ENCODE data around the gene CFL2. TPM values are rescaled to one million over a fixed set of nuclear protein-coding genes. Genes with fewer than 3 reads are reported as not detected.

The CFL2 gene
- polyA plus RNA-seq, 3 donors, result 2.0 to 3.8 (median 3.5) TPM

DNA sequence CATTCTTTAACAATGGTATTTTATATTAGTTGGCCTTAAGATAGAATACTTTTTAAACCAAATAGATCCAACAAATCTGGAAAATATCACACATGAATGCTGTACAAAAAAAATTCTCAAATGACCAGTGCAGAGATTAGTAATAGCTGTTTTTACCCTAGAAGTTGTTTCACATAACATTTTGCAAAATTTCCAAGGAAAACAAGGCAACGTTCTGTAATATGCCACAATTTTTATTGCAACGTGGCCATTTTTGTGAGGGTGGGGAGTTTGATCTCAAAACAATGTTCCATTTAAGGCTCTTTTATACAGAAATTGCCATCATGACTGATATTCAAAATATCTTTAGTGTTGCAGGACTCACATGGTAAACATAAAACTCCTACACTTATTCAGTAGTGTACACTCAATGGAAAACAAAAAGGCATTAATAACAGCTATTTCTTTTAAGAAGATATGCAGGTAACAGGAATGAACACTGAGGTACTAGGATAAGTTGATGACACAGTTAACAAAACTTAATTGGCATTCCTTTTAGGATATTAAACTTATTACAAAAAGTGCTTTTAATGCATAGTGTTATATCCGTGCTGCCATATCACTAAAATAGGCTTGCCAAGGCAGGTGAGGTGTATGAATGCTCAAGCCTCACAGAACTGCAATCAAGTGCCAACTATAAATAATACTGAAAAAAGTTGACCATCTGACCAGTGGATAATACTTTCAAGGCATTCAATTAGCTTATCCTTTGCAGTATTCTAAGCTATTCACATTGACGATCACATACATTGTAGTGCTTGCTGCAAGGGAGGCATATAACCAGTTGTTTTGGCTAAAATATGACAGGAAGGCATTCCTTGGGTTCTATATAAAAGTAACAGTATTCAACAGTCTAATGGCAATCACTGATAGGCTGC lies 2.3 kb downstream of the CFL2 start:
- no peak for DNase-seq
- H3K27me3 ChIP-seq (ENCODE audit: control insufficient read depth in 2 of 2, insufficient read depth in 2 of 2, low read length in 2 of 2), result peaks cover 2 to 4% of the 10 kb centered on the region in 2 donors
- Mint-ChIP-seq H3K36me3 (no peaks in the 10 kb centered on the region), H3K27ac (no peak overlapping the region), H3K9me3 (no peaks in the 10 kb centered on the region), H3K4me3 (no peak overlapping the region), H3K27me3 (ENCODE audit: low read depth in 3 of 3) (peaks cover 4 to 9% (median 8%) of the 10 kb centered on the region in 3 donors), H3K4me1 (peaks cover 20% of the 10 kb centered on the region)
- WGBS (ENCODE audit: insufficient coverage), result no CpG with 5 or more reads among the region's 4 CpGs
- H3K79me2 ChIP-seq (ENCODE audit: insufficient read depth, low read length), result no peaks in the 10 kb centered on the region
- no peak overlapping the region for H3K9ac ChIP-seq (ENCODE audit: insufficient read depth, low read length, poor library complexity, severe bottlenecking)
- intact Hi-C loops (cut with micrococcal nuclease), result no loop called here
- peaks cover 11 to 18% of the 10 kb centered on the region in 2 donors for H3K4me1 ChIP-seq (ENCODE audit: control insufficient read depth in 1 of 2, insufficient read depth in 2 of 2, low read length in 2 of 2)
- no peak overlapping the region for H3K27ac ChIP-seq (ENCODE audit: low read depth in 1 of 2, low read length in 2 of 2)
- H3K4me3 ChIP-seq (replicated peaks in 1 of 3; ENCODE audit: low read depth in 2 of 3, low read length in 3 of 3), result no peak overlapping the region
- no peaks in the 10 kb centered on the region for H3K9me3 ChIP-seq (replicated peaks in 1 of 2; ENCODE audit: control insufficient read depth in 1 of 2, insufficient read depth in 1 of 2, low read length in 2 of 2)
- TF ChIP-seq, protein P1, sequence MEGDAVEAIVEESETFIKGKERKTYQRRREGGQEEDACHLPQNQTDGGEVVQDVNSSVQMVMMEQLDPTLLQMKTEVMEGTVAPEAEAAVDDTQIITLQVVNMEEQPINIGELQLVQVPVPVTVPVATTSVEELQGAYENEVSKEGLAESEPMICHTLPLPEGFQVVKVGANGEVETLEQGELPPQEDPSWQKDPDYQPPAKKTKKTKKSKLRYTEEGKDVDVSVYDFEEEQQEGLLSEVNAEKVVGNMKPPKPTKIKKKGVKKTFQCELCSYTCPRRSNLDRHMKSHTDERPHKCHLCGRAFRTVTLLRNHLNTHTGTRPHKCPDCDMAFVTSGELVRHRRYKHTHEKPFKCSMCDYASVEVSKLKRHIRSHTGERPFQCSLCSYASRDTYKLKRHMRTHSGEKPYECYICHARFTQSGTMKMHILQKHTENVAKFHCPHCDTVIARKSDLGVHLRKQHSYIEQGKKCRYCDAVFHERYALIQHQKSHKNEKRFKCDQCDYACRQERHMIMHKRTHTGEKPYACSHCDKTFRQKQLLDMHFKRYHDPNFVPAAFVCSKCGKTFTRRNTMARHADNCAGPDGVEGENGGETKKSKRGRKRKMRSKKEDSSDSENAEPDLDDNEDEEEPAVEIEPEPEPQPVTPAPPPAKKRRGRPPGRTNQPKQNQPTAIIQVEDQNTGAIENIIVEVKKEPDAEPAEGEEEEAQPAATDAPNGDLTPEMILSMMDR (IDR thresholded peaks at IDR 0.05), result no peak
- peaks cover 0 to 4% of the 10 kb centered on the region in 2 donors for H3K36me3 ChIP-seq (replicated peaks in 1 of 2; ENCODE audit: control insufficient read depth in 1 of 2, insufficient read depth in 2 of 2, low read length in 2 of 2)
- no peak overlapping the region for H2AFZ ChIP-seq (ENCODE audit: insufficient read depth, low read depth, low read length, poor library complexity, severe bottlenecking)
- H4K20me1 ChIP-seq (ENCODE audit: insufficient read depth, low read length), result no peaks in the 10 kb centered on the region
- H3K4me2 ChIP-seq (replicated peaks; ENCODE audit: extremely low read depth, low read length, poor library complexity, severe bottlenecking), result no peak overlapping the region

DNA sequence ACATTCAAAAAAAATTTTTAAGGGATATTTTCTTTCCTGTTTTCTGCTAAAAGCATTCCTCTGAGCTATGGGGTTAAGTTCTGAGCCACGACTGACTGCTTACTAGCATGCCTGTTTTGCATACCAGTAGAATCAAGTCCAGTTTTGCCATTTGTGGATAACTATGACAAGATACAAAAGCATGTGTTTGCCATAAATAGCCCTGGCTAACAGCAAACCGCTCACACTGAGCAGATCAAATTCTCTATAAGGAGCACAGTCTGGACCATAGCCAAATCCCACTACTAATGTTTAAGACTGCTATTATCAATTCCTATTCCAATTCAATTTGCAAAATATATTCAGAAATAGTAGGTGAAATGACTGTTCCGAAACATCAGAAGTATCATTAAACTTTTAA lies 3.2 kb downstream of the CFL2 start:
- no peak for DNase-seq
- TF ChIP-seq, protein P1 (IDR thresholded peaks at IDR 0.05), result no peak
- Histone ChIP-seq H3K27ac (ENCODE audit: low read depth in 1 of 2, low read length in 2 of 2) (no peak overlapping the region), H3K27me3 (ENCODE audit: control insufficient read depth in 2 of 2, insufficient read depth in 2 of 2, low read length in 2 of 2) (peaks cover 0 to 4% of the 10 kb centered on the region in 2 donors), H3K4me3 (replicated peaks in 1 of 3; ENCODE audit: low read depth in 2 of 3, low read length in 3 of 3) (no peak overlapping the region), H3K4me2 (replicated peaks; ENCODE audit: extremely low read depth, low read length, poor library complexity, severe bottlenecking) (no peak overlapping the region), H3K79me2 (ENCODE audit: insufficient read depth, low read length) (no peaks in the 10 kb centered on the region), H3K36me3 (replicated peaks in 1 of 2; ENCODE audit: control insufficient read depth in 1 of 2, insufficient read depth in 2 of 2, low read length in 2 of 2) (peaks cover 0 to 4% of the 10 kb centered on the region in 2 donors), H4K20me1 (ENCODE audit: insufficient read depth, low read length) (no peaks in the 10 kb centered on the region), H3K4me1 (ENCODE audit: control insufficient read depth in 1 of 2, insufficient read depth in 2 of 2, low read length in 2 of 2) (peaks cover 11 to 18% of the 10 kb centered on the region in 2 donors), H2AFZ (ENCODE audit: insufficient read depth, low read depth, low read length, poor library complexity, severe bottlenecking) (no peak overlapping the region), H3K9me3 (replicated peaks in 1 of 2; ENCODE audit: control insufficient read depth in 1 of 2, insufficient read depth in 1 of 2, low read length in 2 of 2) (no peaks in the 10 kb centered on the region), H3K9ac (ENCODE audit: insufficient read depth, low read length, poor library complexity, severe bottlenecking) (no peak overlapping the region)
- H3K27me3 Mint-ChIP-seq (ENCODE audit: low read depth in 3 of 3), result peaks cover 4 to 8% (median 8%) of the 10 kb centered on the region in 3 donors
- H3K4me3 Mint-ChIP-seq, result no peak overlapping the region
- intact Hi-C loops (cut with micrococcal nuclease), result no loop called here
- peaks cover 20% of the 10 kb centered on the region for H3K4me1 Mint-ChIP-seq
- H3K36me3 Mint-ChIP-seq, result no peaks in the 10 kb centered on the region
- H3K9me3 Mint-ChIP-seq, result no peaks in the 10 kb centered on the region
- 80% methylated on average over 1 of the region's 3 CpGs for WGBS (ENCODE audit: insufficient coverage)
- H3K27ac Mint-ChIP-seq, result no peak overlapping the region
